ENCODE measurements around the gene USP53. TPM values are rescaled to one million over a fixed set of nuclear protein-coding genes. Genes with fewer than 3 reads are reported as not detected.

USP53 gene
- total and polyA plus RNA-seq, 10 of the 15 experiments (the other 5 are each of a cell fraction or from before 2014, with no cell fraction given), result 0.23 to 4.0 (median 2.7) TPM

GRCh38 chr4:119209586-119209985, 2.9 kb upstream of the USP53 start:
- intact Hi-C loops (cut with micrococcal nuclease; ENCODE audit: unreplicated experiment), result no loop called here
- Histone ChIP-seq H4K20me1 (ENCODE audit: control insufficient read depth, insufficient read depth) (no peaks in the 10 kb centered on the region), H3K4me3 (no peak overlapping the region), H2AFZ (ENCODE audit: control insufficient read depth, low read depth, low read length) (no peak overlapping the region), H3K9me3 (replicated peaks; ENCODE audit: control insufficient read depth, insufficient read depth, low read length) (no peaks in the 10 kb centered on the region), H3K4me2 (ENCODE audit: control insufficient read depth, insufficient read depth) (no peak overlapping the region), H3K36me3 (ENCODE audit: control insufficient read depth in 2 of 2, insufficient read depth in 2 of 2, low read length in 1 of 2) (no peaks in the 10 kb centered on the region), H3K79me2 (ENCODE audit: control insufficient read depth, insufficient read depth, low read length) (no peaks in the 10 kb centered on the region), H3K27ac (ENCODE audit: control insufficient read depth, insufficient read depth) (no peak overlapping the region), H3K9ac (ENCODE audit: control insufficient read depth, insufficient read depth, low read length) (no peak overlapping the region), H3K4me1 (ENCODE audit: control insufficient read depth, insufficient read depth, low read length) (no peaks in the 10 kb centered on the region; the same call in 1 of the 2 replicates), H3K27me3 (replicated peaks in 1 of 2; ENCODE audit: control insufficient read depth in 2 of 2, insufficient read depth in 2 of 2, low read length in 1 of 2) (peaks cover 0 to 2% of the 10 kb centered on the region in 2 experiments; a peak in 1 of 4 replicates)
- in situ Hi-C loops (cut with MboI), result no loop called here
- FAIRE-seq, result no peak
- POLR2A ChIA-PET, result no interaction called here
- no TSS peak for BruUV-seq (replicated peaks)
- WGBS (ENCODE audit: insufficient coverage, insufficient replicate concordance, low lambda C conversion rate, missing lambda C conversion rate), result 88% methylated on average over 1 of the region's 1 CpG
- no peak for DNase-seq (ENCODE audit: low read depth, low spot score)
- no peak for TF ChIP-seq NR2F1 (conservative IDR thresholded peaks at IDR 0.05)
- TF ChIP-seq RCOR1 (conservative IDR thresholded peaks at IDR 0.05; ENCODE audit: low read depth, low read length), result no peak
- TF ChIP-seq YY1 (IDR thresholded peaks at IDR 0.05; ENCODE audit: low read depth, low read length), result no peak
- TF ChIP-seq LARP7 (IDR thresholded peaks at IDR 0.05), result no peak
- no peak for TF ChIP-seq NKRF (conservative IDR thresholded peaks at IDR 0.05)
- TF ChIP-seq ASH2L (IDR thresholded peaks at IDR 0.05; ENCODE audit: borderline replicate concordance, low read depth), result no peak
- TF ChIP-seq NR2C1 (IDR thresholded peaks at IDR 0.05), result no peak
- no peak for TF ChIP-seq SRF (IDR thresholded peaks at IDR 0.05; ENCODE audit: low read depth in 2 of 2, low read length in 2 of 2)
- no peak for TF ChIP-seq FOXK2 (IDR thresholded peaks at IDR 0.05)
- no peak for TF ChIP-seq BRCA1 (IDR thresholded peaks at IDR 0.05; ENCODE audit: low read depth, low read length)
- TF ChIP-seq IRF5 (IDR thresholded peaks at IDR 0.05; ENCODE audit: borderline replicate concordance), result no peak
- no peak for TF ChIP-seq CREM (IDR thresholded peaks at IDR 0.05; ENCODE audit: low read depth)
- no peak for TF ChIP-seq KDM1A (IDR thresholded peaks at IDR 0.05; ENCODE audit: borderline replicate concordance)
- TF ChIP-seq YBX1 (IDR thresholded peaks at IDR 0.05), result no peak
- RAD21 ChIA-PET (ENCODE audit: unreplicated experiment), result no interaction called here
- SMC1A ChIA-PET (ENCODE audit: uncharacterized antibody, unreplicated experiment), result no interaction called here
- CTCF ChIA-PET, result interaction anchor here (1.1 kb wide), 1 partner anchor 169 kb away, joined by 3 read pairs; no protein-coding TSS in a partner anchor
- no peak for ATAC-seq

Measured in GM12878 (cell line).